ENCODE measurements around the gene ACD.

ACD gene

GRCh38 chr16:67653128-67653788, 6.8 kb downstream of the ACD start:
- Histone ChIP-seq H3K27me3 (ENCODE audit: control insufficient read depth in 1 of 2, insufficient read depth in 1 of 2, low read length in 2 of 2) (peaks cover 43 to 54% of the 10 kb centered on the region in 2 experiments), H3K9ac (ENCODE audit: low read length) (no peak overlapping the region), H3K4me2 (ENCODE audit: low read length, poor library complexity, severe bottlenecking) (peak overlapping the region; percentile 85), H3K9me3 (ENCODE audit: control insufficient read depth, low read length) (no peaks in the 10 kb centered on the region), H3K14ac (ENCODE audit: low read length in 2 of 2) (no peak overlapping the region), H2BK15ac (ENCODE audit: low read depth, poor library complexity, severe bottlenecking) (no peak overlapping the region), H3K79me1 (replicated peaks; ENCODE audit: low read length, poor library complexity, severe bottlenecking) (no peaks in the 10 kb centered on the region), H4K91ac (ENCODE audit: low read length) (no peak overlapping the region), H3K4ac (ENCODE audit: low read depth in 1 of 2, low read length in 2 of 2) (no peak overlapping the region), H3K23ac (ENCODE audit: low read length in 2 of 2) (no peak overlapping the region), H3K18ac (ENCODE audit: low read depth in 1 of 2, low read length in 2 of 2) (peak overlapping the region in 1 of 2 experiments; percentile 28), H2BK120ac (ENCODE audit: low read depth, low read length) (no peak overlapping the region), H3K36me3 (ENCODE audit: control insufficient read depth in 1 of 2, insufficient read depth in 2 of 2, low read depth in 1 of 2, low read length in 2 of 2) (peaks cover 0 to 16% of the 10 kb centered on the region in 2 experiments), H3K4me1 (ENCODE audit: control insufficient read depth, insufficient read depth, low read depth, low read length) (peaks cover 12% of the 10 kb centered on the region), H2BK12ac (ENCODE audit: low read length in 2 of 2) (no peak overlapping the region), H2AFZ (ENCODE audit: low read depth, low read length) (no peak overlapping the region), H2BK5ac (ENCODE audit: low read depth, low read length, poor library complexity, severe bottlenecking) (no peak overlapping the region), H4K8ac (ENCODE audit: low read length) (no peak overlapping the region), H2AK5ac (ENCODE audit: low read length, severe bottlenecking) (no peak overlapping the region), H3K27ac (ENCODE audit: low read length, poor library complexity, severe bottlenecking) (no peak overlapping the region), H3K4me3 (ENCODE audit: insufficient read depth in 1 of 2, low read depth in 1 of 2, low read length in 2 of 2) (peak overlapping the region; percentile 31 to 77)
- peak; percentile 45 for DNase-seq
- under 1% methylated on average over 46 of the region's 68 CpGs for WGBS

DNA sequence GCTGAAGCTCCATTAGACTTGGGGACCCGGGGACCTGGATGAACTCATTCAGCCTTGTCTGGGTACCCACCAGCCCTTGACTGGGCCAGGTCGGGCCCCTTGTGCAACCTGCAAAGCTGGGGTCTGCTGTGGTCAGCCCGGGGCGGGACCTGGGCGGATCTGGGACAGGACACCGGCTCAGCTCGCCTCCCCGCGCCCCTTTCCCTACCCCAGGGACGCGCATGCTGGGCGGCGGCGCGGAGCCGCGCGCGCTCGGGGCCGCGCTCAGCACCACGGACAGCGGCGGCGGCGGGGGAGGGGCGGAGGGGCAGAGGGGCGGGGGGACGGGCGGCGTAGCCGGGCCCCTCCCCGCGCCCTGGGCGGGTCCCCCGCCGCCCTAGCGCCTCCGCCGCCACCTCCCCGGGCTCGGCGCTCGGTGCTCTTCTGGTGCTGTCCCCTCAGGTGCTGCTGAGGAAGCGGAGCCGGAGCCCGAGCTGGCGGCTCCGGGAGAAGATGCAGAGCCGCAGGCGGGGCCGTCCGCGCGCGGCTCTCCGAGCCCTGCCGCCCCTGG, 7.4 kb downstream of the ACD start:
- Histone ChIP-seq H4K8ac (ENCODE audit: low read length) (no peak overlapping the region), H2AK5ac (ENCODE audit: low read length, severe bottlenecking) (no peak overlapping the region), H3K27me3 (ENCODE audit: control insufficient read depth in 1 of 2, insufficient read depth in 1 of 2, low read length in 2 of 2) (peaks cover 43 to 60% of the 10 kb centered on the region in 2 experiments), H3K27ac (ENCODE audit: low read length, poor library complexity, severe bottlenecking) (no peak overlapping the region), H3K4me1 (ENCODE audit: control insufficient read depth, insufficient read depth, low read depth, low read length) (peaks cover 12% of the 10 kb centered on the region), H2BK120ac (ENCODE audit: low read depth, low read length) (no peak overlapping the region), H3K4me3 (ENCODE audit: insufficient read depth in 1 of 2, low read depth in 1 of 2, low read length in 2 of 2) (peak overlapping the region; percentile 31 to 77), H3K23ac (ENCODE audit: low read length in 2 of 2) (no peak overlapping the region), H3K9me3 (ENCODE audit: control insufficient read depth, low read length) (no peaks in the 10 kb centered on the region), H2BK5ac (ENCODE audit: low read depth, low read length, poor library complexity, severe bottlenecking) (no peak overlapping the region), H3K4me2 (ENCODE audit: low read length, poor library complexity, severe bottlenecking) (peak overlapping the region; percentile 85), H3K79me1 (replicated peaks; ENCODE audit: low read length, poor library complexity, severe bottlenecking) (no peaks in the 10 kb centered on the region), H3K18ac (ENCODE audit: low read depth in 1 of 2, low read length in 2 of 2) (no peak overlapping the region), H3K14ac (ENCODE audit: low read length in 2 of 2) (no peak overlapping the region), H3K36me3 (ENCODE audit: control insufficient read depth in 1 of 2, insufficient read depth in 2 of 2, low read depth in 1 of 2, low read length in 2 of 2) (peaks cover 0 to 10% of the 10 kb centered on the region in 2 experiments), H2BK12ac (ENCODE audit: low read length in 2 of 2) (no peak overlapping the region), H4K91ac (ENCODE audit: low read length) (no peak overlapping the region), H2BK15ac (ENCODE audit: low read depth, poor library complexity, severe bottlenecking) (no peak overlapping the region), H2AFZ (ENCODE audit: low read depth, low read length) (no peak overlapping the region), H3K9ac (ENCODE audit: low read length) (no peak overlapping the region), H3K4ac (ENCODE audit: low read depth in 1 of 2, low read length in 2 of 2) (no peak overlapping the region)
- 14% methylated on average over 7 of the region's 59 CpGs for WGBS
- no peak for DNase-seq

DNA sequence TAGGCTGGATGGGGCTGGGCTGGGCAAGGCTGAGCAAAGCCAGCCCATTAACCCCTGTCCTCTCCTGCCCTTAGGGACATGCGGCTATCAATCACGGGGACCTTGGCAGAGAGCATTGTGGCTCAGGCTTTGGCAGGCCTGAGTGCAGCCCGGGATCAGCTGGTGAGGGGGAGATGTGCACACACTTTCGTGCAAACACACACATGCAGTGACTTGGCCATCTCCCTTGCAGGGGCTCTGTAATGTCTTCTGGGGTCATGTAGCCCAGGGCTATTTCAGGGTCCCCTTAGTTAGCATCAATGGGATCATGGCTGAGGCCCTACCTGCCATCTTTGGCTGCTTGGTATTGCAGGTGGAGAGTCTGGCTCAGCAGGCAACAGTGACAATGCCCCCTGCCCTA, 8.2 kb downstream of the ACD start:
- Histone ChIP-seq H2BK12ac (ENCODE audit: low read length in 2 of 2) (no peak overlapping the region), H3K23ac (ENCODE audit: low read length in 2 of 2) (no peak overlapping the region), H2AFZ (ENCODE audit: low read depth, low read length) (no peak overlapping the region), H3K18ac (ENCODE audit: low read depth in 1 of 2, low read length in 2 of 2) (no peak overlapping the region), H3K9me3 (ENCODE audit: control insufficient read depth, low read length) (no peaks in the 10 kb centered on the region), H2AK5ac (ENCODE audit: low read length, severe bottlenecking) (no peak overlapping the region), H3K79me1 (replicated peaks; ENCODE audit: low read length, poor library complexity, severe bottlenecking) (no peaks in the 10 kb centered on the region), H3K4me2 (ENCODE audit: low read length, poor library complexity, severe bottlenecking) (no peak overlapping the region), H3K27ac (ENCODE audit: low read length, poor library complexity, severe bottlenecking) (no peak overlapping the region), H3K4me1 (ENCODE audit: control insufficient read depth, insufficient read depth, low read depth, low read length) (peaks cover 12% of the 10 kb centered on the region), H2BK5ac (ENCODE audit: low read depth, low read length, poor library complexity, severe bottlenecking) (no peak overlapping the region), H3K9ac (ENCODE audit: low read length) (no peak overlapping the region), H4K91ac (ENCODE audit: low read length) (no peak overlapping the region), H2BK120ac (ENCODE audit: low read depth, low read length) (no peak overlapping the region), H3K4me3 (ENCODE audit: insufficient read depth in 1 of 2, low read depth in 1 of 2, low read length in 2 of 2) (no peak overlapping the region), H4K8ac (ENCODE audit: low read length) (no peak overlapping the region), H3K4ac (ENCODE audit: low read depth in 1 of 2, low read length in 2 of 2) (no peak overlapping the region), H3K36me3 (ENCODE audit: control insufficient read depth in 1 of 2, insufficient read depth in 2 of 2, low read depth in 1 of 2, low read length in 2 of 2) (peaks cover 0 to 2% of the 10 kb centered on the region in 2 experiments), H2BK15ac (ENCODE audit: low read depth, poor library complexity, severe bottlenecking) (no peak overlapping the region), H3K14ac (ENCODE audit: low read length in 2 of 2) (no peak overlapping the region), H3K27me3 (ENCODE audit: control insufficient read depth in 1 of 2, insufficient read depth in 1 of 2, low read length in 2 of 2) (peaks cover 43 to 67% of the 10 kb centered on the region in 2 experiments)
- DNase-seq = no peak
- WGBS = 94% methylated on average over 4 of the region's 4 CpGs

GRCh38 chr16:67651039-67651438, 9.0 kb downstream of the ACD start:
- Histone ChIP-seq H2BK5ac (ENCODE audit: low read depth, low read length, poor library complexity, severe bottlenecking) (no peak overlapping the region), H3K9me3 (ENCODE audit: control insufficient read depth, low read length) (no peaks in the 10 kb centered on the region), H3K79me1 (replicated peaks; ENCODE audit: low read length, poor library complexity, severe bottlenecking) (no peaks in the 10 kb centered on the region), H2BK15ac (ENCODE audit: low read depth, poor library complexity, severe bottlenecking) (no peak overlapping the region), H2AFZ (ENCODE audit: low read depth, low read length) (no peak overlapping the region), H3K18ac (ENCODE audit: low read depth in 1 of 2, low read length in 2 of 2) (no peak overlapping the region), H3K23ac (ENCODE audit: low read length in 2 of 2) (no peak overlapping the region), H3K4me2 (ENCODE audit: low read length, poor library complexity, severe bottlenecking) (no peak overlapping the region), H3K4me3 (ENCODE audit: insufficient read depth in 1 of 2, low read depth in 1 of 2, low read length in 2 of 2) (no peak overlapping the region), H3K4ac (ENCODE audit: low read depth in 1 of 2, low read length in 2 of 2) (no peak overlapping the region), H3K9ac (ENCODE audit: low read length) (no peak overlapping the region), H4K8ac (ENCODE audit: low read length) (no peak overlapping the region), H3K4me1 (ENCODE audit: control insufficient read depth, insufficient read depth, low read depth, low read length) (peaks cover 12% of the 10 kb centered on the region), H3K27ac (ENCODE audit: low read length, poor library complexity, severe bottlenecking) (no peak overlapping the region), H2BK12ac (ENCODE audit: low read length in 2 of 2) (no peak overlapping the region), H4K91ac (ENCODE audit: low read length) (no peak overlapping the region), H3K27me3 (ENCODE audit: control insufficient read depth in 1 of 2, insufficient read depth in 1 of 2, low read length in 2 of 2) (peaks cover 43 to 75% of the 10 kb centered on the region in 2 experiments), H3K36me3 (ENCODE audit: control insufficient read depth in 1 of 2, insufficient read depth in 2 of 2, low read depth in 1 of 2, low read length in 2 of 2) (no peaks in the 10 kb centered on the region), H2BK120ac (ENCODE audit: low read depth, low read length) (no peak overlapping the region), H2AK5ac (ENCODE audit: low read length, severe bottlenecking) (no peak overlapping the region), H3K14ac (ENCODE audit: low read length in 2 of 2) (no peak overlapping the region)
- WGBS = 95% methylated on average over 7 of the region's 7 CpGs
- no peak for DNase-seq
